Memory B cell (primary cell): Measurements from ENCODE around the gene NT5DC2.
A peak's percentile ranks its signal among the peaks of the same experiment; 100 is the strongest.

Source experiments
- ATAC-seq: fragments of 150-1000 bp; cut with Tn5 transposase; 2 replicates; pipeline ENCODE4 v1.10.0; 2021; ENCODE audit warnings: low read depth, mild to moderate bottlenecking, moderate library complexity
- DNase-seq, 2 donors: peaks; one replicate each; pipeline ENCODE4 v3.0.0; 2022; ENCODE audit warnings: low spot score in 2 of 2
- H3K27ac Mint-ChIP-seq: one replicate; pipeline ENCODE4 v1.8.0; 2022; ENCODE audit warnings: mild to moderate bottlenecking, moderate library complexity, mixed read lengths
- H3K27me3 Mint-ChIP-seq: one replicate; pipeline ENCODE4 v1.8.0; 2022; ENCODE audit warnings: mixed read lengths
- H3K36me3 Mint-ChIP-seq: one replicate; pipeline ENCODE4 v1.8.0; 2022; ENCODE audit warnings: mild to moderate bottlenecking, mixed read lengths
- H3K4me1 Mint-ChIP-seq: one replicate; pipeline ENCODE4 v1.8.0; 2022; ENCODE audit warnings: mixed read lengths
- H3K4me3 Mint-ChIP-seq: one replicate; pipeline ENCODE4 v1.8.0; 2022; ENCODE audit warnings: mild to moderate bottlenecking, moderate library complexity, mixed read lengths
- H3K9me3 Mint-ChIP-seq: one replicate; pipeline ENCODE4 v1.8.0; 2022; ENCODE audit warnings: mixed read lengths

The NT5DC2 gene

GRCh38 chr3:52484680-52485461, 48.8 kb downstream of the NT5DC2 start:
- H3K27ac Mint-ChIP-seq, result no peak overlapping the region
- H3K36me3 Mint-ChIP-seq, result peaks cover 24% of the 10 kb centered on the region
- H3K4me1 Mint-ChIP-seq, result no peaks in the 10 kb centered on the region
- no peaks in the 10 kb centered on the region for H3K9me3 Mint-ChIP-seq
- no peak overlapping the region for H3K4me3 Mint-ChIP-seq
- ATAC-seq, result no peak
- DNase-seq, result no peak
- H3K27me3 Mint-ChIP-seq, result no peaks in the 10 kb centered on the region

DNA sequence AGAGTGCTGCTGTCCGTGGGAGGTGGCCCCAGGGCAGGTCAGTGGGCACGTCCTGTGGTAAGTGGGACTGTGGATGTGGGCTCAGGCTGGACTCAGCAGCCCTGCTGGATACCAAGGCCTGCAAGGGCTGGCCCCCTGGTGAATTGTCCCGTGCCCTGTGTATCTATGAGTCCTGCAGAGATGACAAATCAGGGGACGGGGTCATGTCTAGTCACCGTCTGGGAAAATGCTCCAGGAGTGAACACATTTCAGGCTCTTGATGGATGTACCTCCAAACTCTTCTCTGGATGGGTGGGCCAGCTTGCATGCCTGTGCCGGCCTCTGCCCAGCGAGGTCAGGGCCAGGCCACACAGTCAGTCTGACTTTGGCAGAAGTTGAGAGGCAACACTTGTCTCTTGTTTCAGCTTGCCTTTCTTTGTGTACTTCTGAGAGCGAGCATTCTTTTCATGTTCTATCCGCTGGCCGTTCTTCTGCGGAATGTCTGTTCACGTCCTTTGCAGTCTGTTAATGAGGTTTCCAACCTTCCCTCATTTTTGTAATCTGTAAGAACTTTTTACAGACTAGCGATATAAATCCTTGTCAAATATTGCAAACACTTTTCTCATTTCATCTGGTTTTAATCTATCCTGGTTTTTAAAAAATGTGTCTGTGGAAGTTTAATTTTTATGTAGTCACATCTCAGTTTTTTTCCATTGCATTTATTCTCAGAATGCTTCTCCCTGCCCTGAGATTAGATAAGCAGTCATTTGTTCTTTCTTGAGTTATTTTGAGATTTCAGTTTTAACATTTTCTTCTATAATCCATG, 49.9 kb downstream of the NT5DC2 start:
- DNase-seq (no peak), ATAC-seq (no peak)
- Mint-ChIP-seq H3K4me1 (no peaks in the 10 kb centered on the region), H3K4me3 (no peak overlapping the region), H3K27ac (no peak overlapping the region), H3K9me3 (no peaks in the 10 kb centered on the region), H3K27me3 (no peaks in the 10 kb centered on the region), H3K36me3 (peaks cover 32% of the 10 kb centered on the region)

GRCh38 chr3:52483081-52483480, 50.6 kb downstream of the NT5DC2 start:
- Mint-ChIP-seq H3K4me1 (no peaks in the 10 kb centered on the region), H3K36me3 (peaks cover 34% of the 10 kb centered on the region), H3K27ac (no peak overlapping the region), H3K4me3 (no peak overlapping the region), H3K27me3 (no peaks in the 10 kb centered on the region), H3K9me3 (no peaks in the 10 kb centered on the region)
- ATAC-seq (no peak), DNase-seq (no peak)

GRCh38 chr3:52481819-52482521, 51.7 kb downstream of the NT5DC2 start:
- no peak for ATAC-seq
- Mint-ChIP-seq H3K36me3 (peaks cover 30% of the 10 kb centered on the region), H3K9me3 (no peaks in the 10 kb centered on the region), H3K4me3 (no peak overlapping the region), H3K27me3 (no peaks in the 10 kb centered on the region), H3K4me1 (no peaks in the 10 kb centered on the region), H3K27ac (peak overlapping the region; percentile 32)
- DNase-seq, result no peak

DNA sequence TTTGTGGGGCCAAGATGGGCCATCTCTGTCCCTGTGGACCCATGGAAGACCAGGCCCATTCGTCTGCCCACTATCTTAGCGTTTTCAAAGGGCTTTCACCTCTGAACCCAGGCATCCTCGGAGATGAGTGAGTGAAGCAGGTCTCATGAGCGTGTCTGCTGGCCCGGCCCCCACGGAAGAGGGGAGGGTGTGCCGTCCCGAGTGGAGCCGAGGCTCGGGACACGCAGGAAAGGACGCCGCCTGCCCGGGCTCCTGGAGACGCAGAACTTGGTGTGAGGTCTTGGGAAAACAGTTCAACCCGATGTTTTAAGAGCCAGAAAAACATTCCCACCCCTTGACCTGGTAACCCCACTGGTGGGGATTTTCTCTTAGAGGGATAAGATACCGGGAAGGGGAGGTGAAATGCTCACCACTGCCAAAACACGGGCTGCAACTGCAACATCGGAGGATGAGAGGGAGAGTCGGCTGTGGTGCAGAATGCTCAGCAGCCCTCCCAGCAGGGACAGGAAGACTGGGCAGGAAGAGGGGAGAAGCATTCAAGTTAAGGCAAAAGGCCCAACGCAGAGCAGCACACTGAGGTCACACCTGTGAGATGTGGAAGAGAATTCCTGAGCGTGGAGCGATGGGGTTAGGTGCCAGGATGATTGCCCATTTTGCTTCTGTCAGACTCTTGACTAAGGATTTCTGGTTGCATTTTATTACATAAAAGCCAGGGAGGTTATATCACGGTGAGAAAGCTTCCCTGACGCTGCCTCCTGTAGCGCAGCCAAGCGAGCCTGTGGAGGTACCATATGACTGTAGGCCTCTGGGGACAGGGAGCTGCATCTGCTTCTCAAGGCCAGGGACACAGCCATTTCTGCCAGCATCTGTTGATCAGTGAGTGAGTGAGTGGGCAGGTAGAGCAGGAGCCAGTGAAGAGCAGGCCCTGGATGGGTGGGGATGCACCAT, 52.6 kb downstream of the NT5DC2 start:
- Mint-ChIP-seq H3K9me3 (no peaks in the 10 kb centered on the region), H3K4me1 (no peaks in the 10 kb centered on the region), H3K27me3 (no peaks in the 10 kb centered on the region), H3K4me3 (no peak overlapping the region), H3K36me3 (peaks cover 29% of the 10 kb centered on the region), H3K27ac (peak overlapping the region; percentile 55)
- ATAC-seq, result no peak
- DNase-seq, result no peak

DNA sequence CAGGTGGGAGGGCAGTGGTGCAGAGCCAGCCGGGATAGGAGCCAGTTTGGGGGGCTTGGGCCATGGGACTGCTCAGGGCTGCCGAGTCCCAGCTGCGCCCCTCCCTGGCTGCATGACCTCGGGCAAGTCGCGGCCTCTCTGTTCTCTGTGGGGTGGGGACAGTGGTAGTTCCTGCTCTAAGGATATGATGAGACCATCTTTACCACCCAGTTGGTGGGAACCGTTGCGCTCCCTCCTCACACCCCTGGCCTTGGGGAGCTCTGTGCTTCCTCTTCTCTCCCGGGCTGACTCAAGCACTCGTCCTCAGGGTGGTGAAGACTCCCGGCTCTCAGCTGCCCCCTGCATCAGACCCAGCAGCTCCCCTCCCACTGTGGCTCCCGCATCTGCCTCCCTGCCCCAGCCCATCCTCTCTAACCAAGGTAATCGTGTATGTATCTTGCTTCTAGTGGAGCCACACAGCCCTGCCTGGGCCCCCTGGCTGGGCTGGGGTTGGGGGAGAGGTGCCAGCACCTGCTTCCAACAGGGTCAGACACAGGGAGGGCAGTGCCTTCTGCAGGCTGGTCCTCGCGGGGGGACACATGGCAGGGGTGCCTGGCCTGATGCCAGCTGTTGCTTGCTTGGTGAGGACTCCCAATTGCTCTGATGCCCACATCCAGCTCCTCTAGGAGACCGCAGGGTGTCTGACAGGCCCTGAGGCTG, 53.6 kb downstream of the NT5DC2 start:
- Mint-ChIP-seq H3K9me3 (no peaks in the 10 kb centered on the region), H3K36me3 (peaks cover 31% of the 10 kb centered on the region), H3K4me1 (no peaks in the 10 kb centered on the region), H3K4me3 (no peak overlapping the region), H3K27me3 (no peaks in the 10 kb centered on the region), H3K27ac (no peak overlapping the region)
- ATAC-seq (no peak), DNase-seq (no peak)

GRCh38 chr3:52479037-52479876, 54.4 kb downstream of the NT5DC2 start:
- no peak for ATAC-seq
- Mint-ChIP-seq H3K27ac (no peak overlapping the region), H3K27me3 (no peaks in the 10 kb centered on the region), H3K4me1 (no peaks in the 10 kb centered on the region), H3K9me3 (no peaks in the 10 kb centered on the region), H3K4me3 (no peak overlapping the region), H3K36me3 (peaks cover 31% of the 10 kb centered on the region)
- no peak for DNase-seq

DNA sequence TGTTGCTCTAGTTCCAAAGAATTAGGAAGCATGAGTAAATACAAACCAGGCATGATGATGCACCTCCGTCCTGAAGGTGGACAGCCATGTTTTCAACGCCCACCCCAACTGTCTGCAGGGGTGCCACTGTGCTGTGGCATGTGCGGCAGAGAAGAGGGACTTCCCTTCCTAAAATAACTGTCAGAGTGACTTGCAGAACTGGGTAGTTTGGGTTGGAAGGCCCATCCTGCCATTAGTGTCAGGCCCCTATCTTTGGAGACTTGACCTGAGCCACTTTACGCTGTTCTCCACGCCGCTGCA, 55.9 kb downstream of the NT5DC2 start:
- no peak for DNase-seq
- no peaks in the 10 kb centered on the region for H3K4me1 Mint-ChIP-seq
- no peaks in the 10 kb centered on the region for H3K9me3 Mint-ChIP-seq
- ATAC-seq, result no peak
- H3K27ac Mint-ChIP-seq, result no peak overlapping the region
- no peak overlapping the region for H3K4me3 Mint-ChIP-seq
- H3K36me3 Mint-ChIP-seq, result peaks cover 34% of the 10 kb centered on the region
- H3K27me3 Mint-ChIP-seq, result no peaks in the 10 kb centered on the region

DNA sequence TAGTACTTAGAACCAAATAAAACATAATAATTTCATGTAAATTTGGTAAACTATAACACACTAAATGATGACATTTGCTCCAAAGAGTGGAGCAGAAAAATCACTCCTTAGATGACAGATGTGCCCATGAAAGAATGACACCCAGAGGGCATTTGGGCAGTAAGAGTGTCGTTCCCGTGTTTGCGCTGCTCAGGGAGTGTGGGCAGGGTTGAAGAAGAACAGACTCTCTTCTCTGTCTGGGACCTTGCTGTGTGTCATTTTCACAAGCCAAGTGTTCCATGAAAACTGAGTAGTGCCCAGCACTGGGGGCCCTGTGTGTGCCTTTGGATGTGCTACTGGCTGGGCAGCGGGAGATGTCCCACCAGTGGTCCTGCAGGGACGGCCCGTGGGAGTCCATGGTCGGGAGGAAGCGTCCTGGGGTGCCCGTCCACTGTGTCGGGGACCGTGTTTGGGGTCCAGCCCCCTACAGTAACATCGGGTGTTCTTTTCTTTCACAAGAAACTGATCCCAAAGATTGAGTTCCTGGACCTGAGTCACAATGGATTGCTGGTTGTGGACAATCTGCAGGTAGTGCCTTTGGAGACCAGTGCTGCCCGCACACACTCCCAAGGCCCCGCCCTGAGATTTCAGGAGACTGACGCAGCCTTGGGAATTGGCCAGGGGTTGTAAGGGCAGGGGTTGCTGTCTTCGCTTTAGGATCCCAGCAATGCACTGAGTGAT, 56.4 kb downstream of the NT5DC2 start:
- Mint-ChIP-seq H3K36me3 (peaks cover 33% of the 10 kb centered on the region), H3K27ac (no peak overlapping the region), H3K9me3 (no peaks in the 10 kb centered on the region), H3K4me1 (no peaks in the 10 kb centered on the region), H3K27me3 (no peaks in the 10 kb centered on the region), H3K4me3 (no peak overlapping the region)
- ATAC-seq (no peak), DNase-seq (no peak)
